Endothelial cell of umbilical vein (primary cell): ENCODE results near the gene NPPC.

Source experiments
- CTCF ChIP-seq, 2 donors: IDR thresholded peaks; 1 replicate in 1 of 2; 2 replicates in 1 of 2; pipeline ENCODE4 v1.5.1; 2011; ENCODE audit warnings: low read length in 2 of 2, mild to moderate bottlenecking in 2 of 2, moderate library complexity in 2 of 2, control low read depth in 1 of 2, inconsistent platforms in 1 of 2, low read depth in 1 of 2; ENCODE audit not compliant: insufficient read depth in 1 of 2; ENCODE audit errors: extremely low read depth in 1 of 2
- EZH2 ChIP-seq: IDR thresholded peaks from 2 replicates; pipeline ENCODE4 v1.6.1; 2012; ENCODE audit warnings: borderline replicate concordance, low read depth, mild to moderate bottlenecking, moderate library complexity, low read length, inconsistent platforms; ENCODE audit not compliant: severe bottlenecking

DNA sequence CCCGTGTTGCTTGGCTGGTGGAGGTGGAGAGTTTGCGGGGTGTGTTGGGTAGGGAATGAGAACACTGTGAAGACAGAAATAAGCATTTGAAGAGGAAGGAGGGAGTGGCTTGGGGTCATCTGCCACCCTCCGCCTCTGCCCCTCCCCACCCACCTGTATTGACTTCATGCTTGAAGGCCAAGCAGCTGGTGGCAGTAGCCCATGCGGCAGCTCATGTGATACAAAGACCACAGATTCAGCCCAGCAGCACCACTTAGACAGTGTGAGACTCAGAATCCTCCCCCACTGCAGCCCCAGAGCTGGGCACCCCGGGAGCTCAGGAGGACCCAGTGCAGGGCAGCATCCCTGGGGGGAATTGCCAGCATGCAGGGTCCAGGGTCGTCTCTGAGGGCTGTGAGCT, 15.4 kb downstream of the NPPC start:
- TF ChIP-seq EZH2: no peak
- no peak for TF ChIP-seq CTCF (IDR thresholded peaks at IDR 0.05; ENCODE audit: extremely low read depth in 1 of 2, insufficient read depth in 1 of 2, low read depth in 1 of 2, low read length in 2 of 2)
